HG03520 (cell line): ENCODE data around the gene IFRD2.
"Not testable (repeated sequence)": the region's sequence is repeated elsewhere in the genome, so short reads cannot be mapped to it uniquely, and the experiment has no call there.

Experiments
- ATAC-seq: cut with Tn5 transposase; IDR thresholded peaks from one replicate; pipeline ENCODE4 v1.9.1; 2021; ENCODE audit warnings: mild to moderate bottlenecking, moderate library complexity; ENCODE audit not compliant: unreplicated experiment

IFRD2 gene

DNA sequence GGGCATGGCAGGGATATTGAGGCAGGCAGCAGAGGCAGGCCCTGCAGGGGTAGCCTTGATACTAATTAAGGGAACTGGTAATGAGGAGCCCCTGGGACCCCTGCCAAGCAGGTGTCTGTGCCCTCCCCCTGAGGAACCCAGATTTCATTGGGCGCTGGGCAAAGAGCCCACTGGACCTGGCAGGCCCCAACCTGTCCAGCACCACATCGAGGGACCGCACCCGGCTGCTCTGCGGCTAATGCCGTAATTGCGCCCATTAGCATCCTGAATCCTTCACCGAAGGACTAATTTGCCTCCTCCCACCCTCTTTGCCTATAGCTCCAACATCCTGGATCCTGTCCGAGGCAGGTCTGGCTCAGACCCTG lies 37.0 kb downstream of the IFRD2 start:
- no peak for ATAC-seq

DNA sequence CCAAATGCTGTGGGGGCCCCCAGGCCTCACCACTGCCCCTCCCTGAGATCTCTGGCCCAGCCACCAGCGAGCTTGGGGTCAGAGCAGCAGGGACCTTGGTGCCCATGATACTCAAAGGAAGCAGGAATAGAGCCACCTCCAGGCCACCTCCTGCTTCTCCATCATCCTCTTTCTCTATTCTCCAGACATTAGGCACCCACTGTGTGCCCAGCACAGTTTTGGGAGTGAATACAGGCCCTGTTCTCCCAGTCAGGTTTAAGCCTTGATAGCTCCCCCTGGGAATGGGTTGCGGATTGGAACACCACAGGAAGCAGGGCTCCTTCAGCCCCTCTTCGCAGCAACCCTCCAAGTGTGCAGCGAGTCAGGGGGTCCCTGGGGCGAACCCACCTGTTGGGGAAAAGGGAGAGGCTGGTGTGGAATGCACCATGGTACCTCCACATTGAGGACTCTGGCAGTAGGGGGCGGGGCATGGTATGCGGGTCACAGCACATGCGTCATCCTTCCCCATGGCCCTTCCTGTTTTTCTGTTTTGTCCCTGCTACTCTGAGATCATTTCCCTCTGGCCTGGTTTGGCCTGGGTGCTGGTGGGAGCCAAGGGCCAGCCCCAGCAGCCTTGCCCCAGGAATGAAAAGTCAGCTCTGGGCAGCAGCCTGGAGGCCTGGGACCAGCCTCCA lies 37.5 kb downstream of the IFRD2 start:
- ATAC-seq: no peak

DNA sequence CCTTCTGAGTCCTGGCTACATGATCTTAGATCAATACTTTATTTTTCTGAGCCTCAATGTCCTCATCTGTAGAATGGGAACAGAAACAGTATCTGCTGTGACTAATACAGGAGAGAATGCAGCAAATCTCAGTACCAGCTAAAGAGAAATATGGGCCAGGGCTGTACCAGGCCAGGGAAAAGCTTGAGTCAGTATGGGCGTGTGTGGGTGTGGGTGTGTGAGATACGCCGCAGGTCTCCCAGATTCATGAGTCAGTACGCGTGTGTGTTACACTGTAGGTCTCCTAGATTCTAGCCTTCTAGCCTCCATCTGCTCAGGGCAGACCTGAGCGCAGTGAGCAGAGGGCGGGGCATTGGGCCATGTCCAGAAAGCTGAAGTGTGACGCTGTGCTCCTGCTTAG lies 41.0 kb downstream of the IFRD2 start:
- ATAC-seq: no peak

DNA sequence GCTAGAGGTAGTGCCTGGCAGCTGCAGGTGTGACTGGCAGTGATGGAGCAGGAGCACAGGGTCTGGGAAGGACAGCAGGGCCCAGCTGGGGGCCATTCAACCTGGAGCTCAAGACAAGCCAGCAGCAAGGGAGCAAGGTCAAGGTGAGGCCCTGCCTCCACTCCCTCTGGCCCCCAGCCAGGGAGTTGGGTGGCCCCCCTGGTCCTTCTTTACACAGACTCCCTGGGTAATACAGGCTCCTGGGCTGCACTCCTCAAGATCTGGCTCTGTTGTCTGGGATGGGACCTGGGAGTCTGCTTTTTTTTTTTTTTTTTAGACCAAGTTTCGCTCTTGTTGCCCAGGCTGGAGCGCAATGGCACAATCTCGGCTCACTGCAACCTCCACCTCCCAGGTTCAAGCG lies 41.7 kb downstream of the IFRD2 start:
- ATAC-seq: no peak

DNA sequence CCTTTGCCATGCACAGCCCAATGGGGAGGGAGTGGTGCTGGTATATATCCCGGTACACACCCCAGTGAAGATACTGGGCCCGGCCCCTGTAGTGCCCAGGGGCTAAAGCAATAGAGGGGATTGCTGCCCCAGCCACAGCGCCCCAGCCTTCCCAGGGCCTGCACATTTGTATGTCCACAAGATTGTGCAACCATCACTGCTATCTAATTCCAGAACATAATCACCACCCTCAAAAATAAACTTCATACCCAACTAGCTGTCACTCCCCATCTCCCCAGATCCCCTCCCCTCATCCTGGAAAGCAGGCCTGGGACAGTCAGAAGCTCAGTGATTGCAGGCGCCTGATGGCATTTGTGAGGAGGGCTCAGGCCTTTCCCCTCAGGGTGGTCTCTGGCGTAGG lies 42.8 kb downstream of the IFRD2 start:
- no peak for ATAC-seq

DNA sequence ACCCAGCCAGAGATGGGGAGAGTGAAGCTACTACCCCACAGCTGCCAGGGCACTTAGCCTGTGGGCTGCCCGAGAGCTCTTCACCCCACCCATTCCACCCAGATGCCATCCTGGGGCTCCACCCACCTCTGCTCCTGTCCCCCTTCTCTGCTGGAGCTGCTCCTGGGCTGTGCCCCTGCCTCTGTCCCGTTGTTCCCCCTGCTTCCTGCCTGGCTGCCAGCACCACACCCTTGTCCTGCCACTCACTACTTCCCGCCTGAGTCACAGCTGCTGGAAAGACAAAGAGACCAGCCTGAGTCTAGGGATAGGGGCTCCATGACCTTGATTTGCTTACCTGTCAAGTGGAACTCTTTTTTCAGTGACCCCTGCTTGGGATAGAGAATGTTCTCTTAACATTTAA lies 43.8 kb downstream of the IFRD2 start:
- no peak for ATAC-seq

DNA sequence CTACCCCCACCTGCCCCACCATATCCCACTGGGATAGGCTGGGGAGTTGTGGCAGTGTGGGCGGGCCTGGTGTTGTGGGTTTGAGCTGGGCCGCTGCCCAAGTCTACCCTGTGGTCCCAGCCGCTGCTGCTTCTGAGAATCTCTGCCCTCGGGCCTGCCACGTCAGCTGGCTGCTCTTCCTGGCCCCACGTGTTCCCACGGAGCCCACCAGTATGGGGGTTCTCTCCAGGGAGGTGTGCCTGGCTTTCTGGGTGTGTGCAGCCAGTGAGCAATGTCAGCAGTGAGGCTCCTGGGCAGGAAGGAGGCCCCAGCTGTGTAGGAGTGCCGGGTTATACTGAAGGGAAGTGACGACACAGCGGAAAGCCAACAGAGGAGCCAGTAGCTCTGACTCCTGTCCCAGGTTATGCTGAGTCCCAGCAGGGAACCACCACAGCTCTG lies 45.7 kb downstream of the IFRD2 start:
- peak; percentile 56 for ATAC-seq

DNA sequence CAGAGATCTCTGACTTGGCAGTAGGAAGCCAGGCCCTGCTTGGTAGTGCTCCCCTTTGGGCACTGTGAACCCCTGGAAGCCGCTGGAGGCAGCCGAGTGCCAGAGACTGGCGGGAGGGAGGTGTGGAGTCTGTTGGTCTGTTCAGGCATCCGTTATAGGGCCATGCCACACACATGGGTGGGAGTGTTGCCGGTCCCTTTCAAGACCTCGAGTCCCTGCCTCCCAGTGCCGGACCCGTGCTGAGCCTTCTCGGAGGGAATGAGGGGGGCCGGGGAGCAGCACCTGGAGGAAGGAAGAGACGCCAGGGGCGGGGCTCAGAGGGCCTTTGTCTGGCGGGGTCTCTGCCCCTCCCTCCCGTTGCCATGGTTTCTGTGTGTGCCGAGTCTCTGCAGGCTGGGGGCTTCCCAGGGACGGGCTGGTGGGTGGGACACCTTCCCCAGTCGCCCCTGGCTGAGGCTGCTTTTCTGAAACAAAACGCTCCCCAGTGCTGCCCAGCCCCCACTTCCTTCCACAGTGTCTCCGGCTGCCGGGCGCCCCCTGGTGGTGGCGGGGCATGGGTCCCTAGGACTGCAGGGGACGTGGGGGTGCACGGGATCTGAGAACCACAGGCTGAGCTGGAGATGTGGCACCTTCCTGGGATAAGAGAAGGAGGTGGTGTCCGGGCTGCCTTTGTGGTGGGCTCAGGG lies 46.3 kb downstream of the IFRD2 start:
- peak; percentile 73 for ATAC-seq

DNA sequence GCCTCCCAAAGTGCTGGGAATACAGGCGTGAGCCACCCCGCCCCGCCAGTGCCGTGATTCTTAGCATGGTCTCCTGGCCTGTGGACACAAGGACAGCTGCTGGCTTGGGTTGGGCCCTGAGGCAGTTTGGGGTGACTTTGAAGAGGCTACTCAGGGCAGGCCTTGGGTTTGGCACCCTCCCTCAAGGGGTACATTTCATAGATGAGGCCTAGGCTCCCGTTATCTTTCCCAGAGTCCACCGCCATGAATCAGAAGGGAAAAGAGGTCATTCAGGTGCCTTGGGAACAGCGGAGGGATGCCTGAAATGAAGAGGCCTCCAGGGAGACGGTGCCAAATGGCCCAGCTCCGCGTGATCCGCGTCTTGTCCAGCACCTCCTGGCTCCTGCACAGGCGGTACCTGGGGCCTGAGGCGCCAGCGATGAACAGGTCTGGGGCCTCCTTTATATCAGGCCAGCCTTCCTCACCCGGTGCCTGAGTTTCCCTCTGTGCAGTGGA lies 46.9 kb downstream of the IFRD2 start:
- no peak for ATAC-seq

DNA sequence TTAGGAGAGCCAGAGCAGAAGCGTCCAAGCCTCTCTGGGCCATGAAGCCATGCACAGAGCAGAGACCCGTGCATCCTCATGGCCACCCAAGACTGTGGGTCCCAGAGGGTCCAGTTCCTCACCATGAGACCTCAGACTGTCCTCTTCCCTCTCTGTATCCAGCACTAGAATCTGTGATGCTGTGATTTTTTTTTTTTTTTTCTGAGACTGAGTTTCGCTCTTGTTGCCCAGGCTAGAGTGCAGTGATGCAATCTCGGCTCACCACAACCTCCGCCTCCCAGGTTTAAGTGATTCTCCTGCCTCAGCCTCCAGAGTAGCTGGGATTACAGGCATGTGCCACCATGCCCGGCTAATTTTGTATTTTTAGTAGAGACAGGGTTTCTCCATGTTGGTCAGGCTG lies 47.4 kb downstream of the IFRD2 start:
- ATAC-seq: not testable (repeated sequence)

DNA sequence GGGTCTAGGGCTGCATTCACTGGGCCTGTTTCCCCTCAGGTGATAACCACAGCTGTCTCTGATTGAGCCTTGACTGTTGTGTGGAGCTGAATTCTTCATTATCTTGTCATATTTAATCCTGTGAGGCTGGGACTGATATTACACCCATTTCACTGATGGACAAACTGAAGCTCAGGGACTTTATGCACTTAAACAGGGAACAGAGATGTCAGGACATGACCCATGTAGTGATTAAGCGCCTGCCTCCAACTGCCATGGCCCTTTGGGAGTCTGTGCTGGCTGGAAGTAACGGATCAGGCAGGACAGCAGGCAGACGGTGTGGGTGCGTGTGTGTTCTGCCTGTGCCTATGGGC lies 48.7 kb downstream of the IFRD2 start:
- no peak for ATAC-seq

DNA sequence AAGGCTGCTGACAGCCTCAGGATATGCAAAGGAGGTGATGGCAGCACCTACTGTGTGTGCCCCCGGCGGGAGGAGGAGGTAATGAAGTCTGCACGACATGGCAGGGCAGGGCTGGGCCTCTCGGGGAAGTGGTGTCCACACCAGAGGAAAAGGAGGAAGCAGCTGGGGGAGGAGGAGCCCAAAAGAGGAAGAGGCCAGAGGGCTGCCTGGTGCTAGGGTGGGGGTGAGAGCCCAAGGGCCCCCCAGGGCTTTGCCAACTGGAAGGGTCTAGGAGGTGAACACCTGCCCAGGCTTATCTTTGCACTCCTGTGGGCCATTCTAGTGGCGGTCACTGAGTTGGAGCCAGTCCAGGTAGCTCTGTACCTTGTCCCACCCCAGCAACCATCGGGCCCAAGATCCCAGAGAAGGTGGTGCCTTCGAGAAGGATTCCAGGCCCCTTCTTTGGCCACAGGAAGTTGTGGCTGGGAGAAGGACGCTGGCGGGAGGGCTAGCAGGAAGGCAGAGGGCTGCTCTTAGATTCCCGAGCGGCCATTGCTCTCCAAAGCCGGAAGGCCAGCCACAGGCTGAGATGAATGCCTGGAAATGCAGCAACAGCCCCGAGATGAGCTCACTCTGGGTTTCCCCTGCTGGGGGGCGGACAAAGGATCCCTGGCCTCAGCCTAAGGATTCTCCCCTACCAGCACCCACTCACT lies 49.2 kb downstream of the IFRD2 start:
- ATAC-seq: no peak

DNA sequence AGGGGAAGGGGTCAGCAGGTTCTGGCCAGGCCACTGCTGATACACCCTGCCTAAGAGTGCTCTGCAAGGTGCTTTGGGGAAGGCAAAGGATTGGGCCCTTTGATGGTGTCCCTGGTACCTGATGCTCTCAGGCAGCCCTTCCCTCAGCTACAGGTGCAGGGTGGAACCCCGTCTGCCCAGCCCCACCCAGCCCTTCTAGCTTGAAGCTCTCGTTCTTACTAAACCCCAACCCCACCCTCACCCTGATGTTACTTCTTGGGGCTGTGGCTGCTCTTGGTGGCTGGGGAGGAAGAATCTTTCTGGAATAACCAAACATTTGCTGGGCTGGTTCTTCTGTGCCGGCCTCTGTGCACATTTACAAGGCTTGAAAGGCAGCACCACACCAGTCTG lies 49.9 kb downstream of the IFRD2 start:
- ATAC-seq: no peak

DNA sequence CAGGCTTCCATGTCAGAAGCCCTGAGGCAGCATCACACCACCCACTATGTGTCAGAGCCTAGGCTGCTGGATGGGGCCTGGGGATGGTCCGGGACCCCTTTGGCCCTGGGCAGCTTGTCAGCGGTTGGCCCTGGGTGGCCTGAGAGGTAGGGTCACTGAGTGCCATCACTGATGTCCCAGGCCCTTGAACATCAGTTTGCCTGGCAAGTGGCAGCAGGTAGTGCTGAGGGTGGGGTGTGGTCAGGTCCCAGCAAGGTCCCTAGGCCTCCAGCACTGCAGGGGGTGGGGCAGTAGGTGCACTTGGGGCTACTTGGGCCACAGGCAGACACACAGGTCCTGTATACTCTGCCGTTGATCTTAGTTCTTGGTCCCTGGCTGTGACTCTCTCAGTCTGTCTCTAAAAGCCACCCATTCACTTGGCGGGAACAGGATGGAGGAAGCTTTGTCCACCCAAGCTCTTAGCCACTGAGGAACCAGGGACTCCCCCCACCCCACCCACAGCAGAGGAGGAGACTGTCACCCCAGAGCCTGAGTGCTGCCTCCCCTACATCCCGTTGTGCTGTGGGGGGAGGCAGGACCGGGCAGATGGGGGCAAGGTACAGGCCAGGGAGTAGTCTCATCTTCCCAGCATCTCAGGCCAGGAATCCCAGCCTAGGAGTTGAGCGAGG lies 50.4 kb downstream of the IFRD2 start:
- no peak for ATAC-seq

DNA sequence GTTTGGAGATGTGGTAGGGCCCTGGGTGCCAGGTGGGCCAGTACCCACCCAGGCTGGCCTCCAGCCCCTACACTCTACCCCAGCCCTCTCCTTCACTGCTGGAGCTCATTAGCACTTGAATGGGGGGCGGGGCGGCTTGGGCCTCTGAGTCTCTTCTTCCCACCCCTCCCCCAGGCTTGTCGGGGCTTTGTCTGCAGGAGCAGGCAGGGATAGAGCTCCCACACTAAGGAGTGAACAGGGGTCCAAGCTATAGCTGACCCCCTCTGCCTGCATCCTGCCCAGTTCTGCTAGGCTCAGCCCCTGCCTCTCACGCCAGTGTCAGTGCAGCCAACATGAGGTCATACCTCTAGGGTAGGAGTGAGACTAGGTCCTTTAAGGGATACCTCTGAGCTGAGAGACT lies 51.1 kb downstream of the IFRD2 start:
- no peak for ATAC-seq

DNA sequence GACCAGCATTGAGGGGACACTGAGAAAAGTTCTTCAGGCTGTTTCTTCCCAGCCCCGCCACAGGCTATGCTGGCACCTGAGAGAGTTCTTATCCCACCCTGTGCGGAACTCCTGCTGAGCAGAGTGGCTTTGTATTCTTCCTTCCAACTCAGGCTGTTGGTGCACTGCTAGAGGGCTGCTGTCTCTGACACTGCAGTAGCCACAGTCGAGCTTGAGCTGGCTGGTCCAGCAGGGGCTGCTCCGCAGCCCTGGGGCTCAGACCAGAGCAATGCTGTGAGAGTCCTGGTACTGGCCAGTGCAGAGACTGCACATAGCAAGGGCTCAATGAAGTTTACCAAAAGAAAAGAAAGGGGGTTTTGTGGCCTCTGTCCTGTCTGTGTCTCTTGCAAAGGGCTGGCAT lies 52.6 kb downstream of the IFRD2 start:
- ATAC-seq: no peak

DNA sequence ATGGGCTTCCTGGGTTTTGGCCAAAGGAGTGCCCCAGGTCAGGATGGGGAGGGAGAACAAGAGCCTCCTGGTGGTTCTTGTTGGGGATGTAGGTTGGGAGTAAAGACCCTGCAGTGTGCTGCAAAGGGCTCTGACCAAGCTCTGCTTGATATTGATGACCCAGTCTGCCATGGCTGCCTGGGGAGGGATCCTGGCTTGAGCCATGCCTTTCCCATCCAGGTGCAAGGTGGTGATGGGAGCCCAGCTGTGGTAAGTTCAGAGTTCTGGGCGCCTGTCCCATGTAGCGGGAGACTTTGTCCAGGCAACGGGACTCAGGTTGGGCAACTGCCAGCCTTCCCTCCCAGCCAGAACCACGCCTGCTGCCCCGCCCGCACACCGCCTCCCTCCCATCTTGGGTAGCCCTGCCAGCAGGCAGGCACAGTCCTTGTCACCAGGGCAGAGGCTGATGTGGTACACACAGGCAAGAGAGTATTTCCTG lies 53.6 kb downstream of the IFRD2 start:
- ATAC-seq: no peak

DNA sequence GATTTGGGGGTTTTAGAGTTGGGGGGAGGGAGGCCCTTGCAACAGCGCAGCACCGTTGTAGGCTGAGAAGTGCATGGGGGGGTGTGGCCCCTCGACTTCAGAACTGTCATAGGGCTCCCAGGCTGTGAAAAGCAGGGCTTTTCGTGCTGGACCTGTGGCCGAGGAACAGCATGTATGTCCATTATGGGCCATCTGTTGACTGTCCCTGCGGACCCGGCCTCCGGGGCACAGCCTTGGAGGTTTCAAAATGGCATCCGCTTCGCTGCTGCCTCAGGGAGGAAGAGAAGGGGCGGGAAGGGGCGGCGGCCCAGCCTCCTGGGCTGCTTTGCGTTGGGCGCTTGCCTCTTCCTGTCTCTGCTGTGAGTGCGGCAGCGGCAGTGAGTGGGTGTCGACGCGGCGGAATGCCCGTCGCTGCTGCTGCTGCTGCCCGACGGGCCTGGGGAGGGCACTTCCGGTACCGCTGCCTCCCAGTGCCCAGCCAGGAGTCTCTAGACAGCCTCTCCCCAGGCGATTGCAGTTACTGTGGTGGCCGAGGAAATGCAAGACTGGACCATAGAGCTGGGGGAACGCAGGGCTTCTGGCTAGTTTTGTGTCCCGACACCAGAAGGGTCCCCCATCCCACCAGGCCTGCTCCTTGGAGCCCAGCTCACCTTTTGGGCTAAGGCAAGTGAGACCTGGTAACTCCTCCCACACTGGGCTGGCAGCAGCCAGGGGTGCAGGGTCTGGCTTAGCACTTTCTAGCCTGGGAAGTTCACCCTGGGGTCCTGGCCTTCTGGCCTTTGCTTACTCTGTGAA lies 54.3 kb downstream of the IFRD2 start:
- peak; percentile 21 for ATAC-seq
